Left lung (tissue), 14 donors: Measurements from ENCODE around the gene GABARAPL2. TPM values are rescaled to one million over a fixed set of nuclear protein-coding genes. Genes with fewer than 3 reads are reported as not detected.

Experiments used
- ATAC-seq: fragments of 200-7000 bp; cut with Tn5 transposase; one replicate; pipeline ENCODE4 v1.9.1; 2020; ENCODE audit warnings: moderate library complexity
- DNase-seq, 4 donors: peaks; one replicate each; pipeline ENCODE4 v3.0.0-alpha.2; 2013 to 2020
- H3K27ac ChIP-seq, 2 donors: fragments of 200-600 bp; sonication (generic) in 1 of 2; one replicate each; pipeline versions ENCODE4 v1.5.0 to v1.8.0; 2020 to 2021
- H3K27me3 ChIP-seq, 2 donors: fragments of 200-600 bp; sonication (generic) in 1 of 2; one replicate each; pipeline versions ENCODE4 v1.5.0 to v1.8.0; 2020 to 2021
- H3K36me3 ChIP-seq, 2 donors: fragments of 200-600 bp; sonication (generic) in 1 of 2; one replicate each; pipeline versions ENCODE4 v1.5.0 to v1.8.0; 2020 to 2021
- H3K4me1 ChIP-seq, 2 donors: fragments of 200-600 bp; one replicate each; pipeline ENCODE4 v1.8.0; 2021
- H3K4me3 ChIP-seq, 2 donors: fragments of 200-600 bp; sonication (generic) in 1 of 2; one replicate each; pipeline versions ENCODE4 v1.5.0 to v1.8.0; 2020 to 2021; ENCODE audit warnings: mild to moderate bottlenecking in 1 of 2
- H3K9me3 ChIP-seq, 2 donors: fragments of 200-600 bp; sonication (generic) in 1 of 2; one replicate each; pipeline versions ENCODE4 v1.5.0 to v1.8.0; 2020 to 2021
- CTCF ChIP-seq, 2 donors: fragments of 200-600 bp; sonication (generic) in 1 of 2; IDR thresholded peaks; one replicate each; pipeline versions ENCODE4 v1.5.0 to v1.8.0; 2021; ENCODE audit warnings: antibody characterized with exemption in 2 of 2
- intact Hi-C, 2 donors: fragments of 100-400 bp; cut with DNase I; formaldehyde crosslinking; loops; one replicate each; pipeline versions ENCODE4 v1.11.2 to v1.14.2; 2022
- long read RNA-seq, 12 donors: library from polyadenylated mRNA in 2 of 12; unstranded in 2 of 12; transcript quantifications; one replicate each; pipeline ENCODE4 v2.0.0 and lab custom pipeline, GENCODE V29; 2019 to 2026
- polyA plus RNA-seq, 6 donors: library from polyadenylated mRNA; unstranded; fragments of 120-200 nt; gene quantifications; one replicate each; pipeline ENCODE4 v1.2.1, GENCODE V29; 2013; ENCODE audit not compliant: insufficient read length in 6 of 6
- total RNA-seq, 2 donors: library from RNA; stranded (reverse); fragmentation: NEBNext Ultra II Directional; extraction: Animal tissue kit (Norgen Biotek cat#: 25700); gene quantifications; one replicate each; pipeline ENCODE4 v1.2.1, GENCODE V29; 2021
- donor health status: DM: no; HTN: yes; CAD: no.
- donor health status: DM: no; HTN: no; CAD: no.

GABARAPL2 gene
- total RNA-seq: 100 to 1,000 TPM in 1 of 2 donors, 10 to 100 TPM in 1; 94.1 to 107 TPM
- 100 to 1,000 TPM; 126 to 145 (median 143) TPM for polyA plus RNA-seq
- long read RNA-seq, donor 1, transcript GABARAPL2-204 (1 exons, 2,274 nt): major isoform, 295 of 451 reads
- long read RNA-seq, donor 1, transcript GABARAPL2-201 (4 exons, 1,002 nt): minor isoform, 140 of 451 reads
- long read RNA-seq, donor 1, partial matches to known transcripts: 11 of 451 reads
- long read RNA-seq, donor 1, other reads (novel, unspliced or antisense): 0 of 451 reads
- long read RNA-seq, donor 2, transcript GABARAPL2-203 (3 exons, 571 nt): minor isoform, 7 of 297 reads
- long read RNA-seq, donor 2, transcript GABARAPL2-204 (1 exons, 2,274 nt): major isoform, 187 of 297 reads
- long read RNA-seq, donor 2, transcript GABARAPL2-201 (4 exons, 1,002 nt): minor isoform, 94 of 297 reads
- long read RNA-seq, donor 2, partial matches to known transcripts: 8 of 297 reads
- long read RNA-seq, donor 2, other reads (novel, unspliced or antisense): 0 of 297 reads
- long read RNA-seq, donor 3, transcript GABARAPL2-201 (4 exons, 1,002 nt): minor isoform, 88 of 258 reads
- long read RNA-seq, donor 3, transcript GABARAPL2-204 (1 exons, 2,274 nt): major isoform, 156 of 258 reads
- long read RNA-seq, donor 3, transcript GABARAPL2-203 (3 exons, 571 nt): minor isoform, 5 of 258 reads
- long read RNA-seq, donor 3, partial matches to known transcripts: 9 of 258 reads
- long read RNA-seq, donor 3, other reads (novel, unspliced or antisense): 0 of 258 reads
- long read RNA-seq, donor 4, transcript GABARAPL2-201 (4 exons, 1,002 nt): major isoform, 170 of 177 reads
- long read RNA-seq, donor 4, partial matches to known transcripts: 0 of 177 reads
- long read RNA-seq, donor 4, other reads (novel, unspliced or antisense): 3 of 177 reads
- long read RNA-seq, donor 5, transcript GABARAPL2-204 (1 exons, 2,274 nt): major isoform, 166 of 293 reads
- long read RNA-seq, donor 5, transcript GABARAPL2-201 (4 exons, 1,002 nt): minor isoform, 115 of 293 reads
- long read RNA-seq, donor 5, transcript GABARAPL2-203 (3 exons, 571 nt): minor isoform, 5 of 293 reads
- long read RNA-seq, donor 5, partial matches to known transcripts: 5 of 293 reads
- long read RNA-seq, donor 5, other reads (novel, unspliced or antisense): 0 of 293 reads
- long read RNA-seq, donor 6, transcript GABARAPL2-201 (4 exons, 1,002 nt): minor isoform, 117 of 291 reads
- long read RNA-seq, donor 6, transcript GABARAPL2-204 (1 exons, 2,274 nt): major isoform, 157 of 291 reads
- long read RNA-seq, donor 6, partial matches to known transcripts: 15 of 291 reads
- long read RNA-seq, donor 6, other reads (novel, unspliced or antisense): 0 of 291 reads
- long read RNA-seq, donor 7, transcript GABARAPL2-204 (1 exons, 2,274 nt): major isoform, 97 of 165 reads
- long read RNA-seq, donor 7, transcript GABARAPL2-201 (4 exons, 1,002 nt): minor isoform, 67 of 165 reads
- long read RNA-seq, donor 7, partial matches to known transcripts: 0 of 165 reads
- long read RNA-seq, donor 7, other reads (novel, unspliced or antisense): 0 of 165 reads
- long read RNA-seq, donor 8, transcript GABARAPL2-204 (1 exons, 2,274 nt): major isoform, 87 of 148 reads
- long read RNA-seq, donor 8, transcript GABARAPL2-201 (4 exons, 1,002 nt): minor isoform, 61 of 148 reads
- long read RNA-seq, donor 8, partial matches to known transcripts: 0 of 148 reads
- long read RNA-seq, donor 8, other reads (novel, unspliced or antisense): 0 of 148 reads
- long read RNA-seq, donor 9, transcript GABARAPL2-204 (1 exons, 2,274 nt): major isoform, 6 of 8 reads
- long read RNA-seq, donor 9, partial matches to known transcripts: 0 of 8 reads
- long read RNA-seq, donor 9, other reads (novel, unspliced or antisense): 0 of 8 reads
- long read RNA-seq, donor 10, transcript GABARAPL2-201 (4 exons, 1,002 nt): major isoform, 106 of 112 reads
- long read RNA-seq, donor 10, partial matches to known transcripts: 0 of 112 reads
- long read RNA-seq, donor 10, other reads (novel, unspliced or antisense): 4 of 112 reads
- long read RNA-seq, donor 11: 0 reads
- long read RNA-seq, donor 12, transcript GABARAPL2-204 (1 exons, 2,274 nt): major isoform, 111 of 202 reads
- long read RNA-seq, donor 12, transcript GABARAPL2-201 (4 exons, 1,002 nt): minor isoform, 85 of 202 reads
- long read RNA-seq, donor 12, partial matches to known transcripts: 6 of 202 reads
- long read RNA-seq, donor 12, other reads (novel, unspliced or antisense): 0 of 202 reads

GRCh38 chr16:75566040-75566757 lies at the start of gene GABARAPL2:
GABARAPL2 (plus strand) TSS chr16:75566379; CDS start chr16:75566487, 108 bp downstream.
- intact Hi-C loops: no loop called here

GRCh38 chr16:75519175-75519574 lies 47.0 kb upstream of the GABARAPL2 start:
- ATAC-seq (no peak), DNase-seq (no peak)
- intact Hi-C loops: no loop called here

More at GRCh38 chr16:75566040-75566757, at the start of gene GABARAPL2:
- Histone ChIP-seq H3K4me3 (peak within 1 kb of the TSS; percentile 97 to 100), H3K9me3 (no peaks in the 10 kb centered on the region), H3K4me1 (peaks cover 14 to 55% of the 10 kb centered on the region in 2 donors), H3K27ac (peak within 1 kb of the TSS; percentile 43 to 82), H3K36me3 (peaks cover 0 to 33% of the 10 kb centered on the region in 2 donors), H3K27me3 (peaks cover 0 to 13% of the 10 kb centered on the region in 2 donors)
- ATAC-seq: peak; percentile 92
- DNase-seq: peak; percentile 86 to 96 (median 88)
- no peak for TF ChIP-seq CTCF (IDR thresholded peaks at IDR 0.05)

GRCh38 chr16:75526032-75526790 lies 40.0 kb upstream of the GABARAPL2 start:
- no peak overlapping the region for H3K4me3 ChIP-seq
- no peaks in the 10 kb centered on the region for H3K4me1 ChIP-seq
- intact Hi-C loops: no loop called here
- no peak overlapping the region for H3K27ac ChIP-seq
- no peak for DNase-seq
- no peaks in the 10 kb centered on the region for H3K36me3 ChIP-seq
- no peak for TF ChIP-seq CTCF (IDR thresholded peaks at IDR 0.05)
- H3K27me3 ChIP-seq: no peaks in the 10 kb centered on the region
- ATAC-seq: no peak
- no peaks in the 10 kb centered on the region for H3K9me3 ChIP-seq

More at GRCh38 chr16:75519175-75519574, 47.0 kb upstream of the GABARAPL2 start:
- H3K4me3 ChIP-seq: no peak overlapping the region
- no peaks in the 10 kb centered on the region for H3K27me3 ChIP-seq
- H3K4me1 ChIP-seq: peaks cover 0 to 12% of the 10 kb centered on the region in 2 donors
- H3K36me3 ChIP-seq: no peaks in the 10 kb centered on the region
- TF ChIP-seq CTCF (IDR thresholded peaks at IDR 0.05): no peak
- H3K9me3 ChIP-seq: no peaks in the 10 kb centered on the region
- no peak overlapping the region for H3K27ac ChIP-seq
